ENCODE data around the gene ICOS.

The ICOS gene

GRCh38 chr2:204008352-204008751 lies 71.8 kb downstream of the ICOS start:
- no peak for DNase-seq (ENCODE audit: low read depth in 3 of 3, low spot score in 1 of 3)

GRCh38 chr2:204010628-204011560 lies 74.3 kb downstream of the ICOS start:
- no peak for DNase-seq (ENCODE audit: low read depth in 3 of 3, low spot score in 1 of 3)
